HG02943 (cell line): ENCODE results near the gene SPNS1.
A peak's percentile ranks its signal among the peaks of the same experiment; 100 is the strongest.
"Not testable (repeated sequence)": the region's sequence is repeated elsewhere in the genome, so short reads cannot be mapped to it uniquely, and the experiment has no call there.

ENCODE experiments used
- ATAC-seq: cut with Tn5 transposase; IDR thresholded peaks from one replicate; pipeline ENCODE4 v1.9.1; 2021; ENCODE audit warnings: mild to moderate bottlenecking, low read depth, moderate library complexity; ENCODE audit not compliant: unreplicated experiment

Gene SPNS1

DNA sequence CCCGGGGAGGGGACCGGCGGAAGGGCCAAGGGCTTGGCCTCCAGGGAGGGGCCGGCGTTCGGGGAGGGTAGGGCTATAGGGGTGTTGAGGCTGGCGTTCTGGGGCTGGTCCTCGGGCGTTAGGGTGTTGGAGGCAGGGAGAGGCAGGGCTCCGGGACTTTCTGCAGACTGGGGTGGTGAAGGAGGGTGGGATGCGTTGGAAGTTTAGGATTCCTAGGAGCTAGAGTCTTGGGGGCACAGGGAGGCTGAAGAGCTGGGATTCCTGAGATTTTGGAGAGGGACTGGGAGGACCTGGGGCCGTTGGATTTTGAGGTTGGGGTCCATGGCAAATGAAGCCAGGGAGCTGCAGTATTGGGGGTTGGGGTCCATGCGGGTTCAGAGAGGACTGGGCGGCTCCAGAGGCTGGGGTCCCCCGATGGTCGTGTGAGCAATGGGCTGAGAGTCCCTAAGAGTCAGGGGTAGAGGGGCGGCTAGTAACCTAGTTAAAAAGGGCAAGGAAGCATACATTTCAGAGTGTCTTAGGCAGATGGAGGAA lies 23.1 kb upstream of the SPNS1 start:
- no peak for ATAC-seq

DNA sequence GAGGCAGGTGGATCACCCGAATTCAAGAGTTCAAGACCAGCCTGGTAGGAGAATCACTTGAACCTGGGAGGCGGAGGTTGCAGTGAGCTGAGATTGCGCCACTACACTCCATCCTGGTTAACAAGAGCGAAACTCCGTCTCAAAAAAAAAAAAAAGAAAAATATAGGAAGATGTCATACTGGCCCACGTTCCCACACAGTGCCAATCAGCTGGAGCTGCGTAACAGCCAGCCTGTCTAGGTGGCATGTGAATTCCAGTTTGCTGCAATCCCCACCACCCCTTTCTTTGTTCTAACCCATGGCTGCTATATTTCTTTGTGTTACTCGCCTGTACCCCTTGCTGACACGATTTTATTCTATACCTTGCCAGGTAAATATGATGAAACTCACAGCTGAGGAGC lies 16.4 kb upstream of the SPNS1 start:
- ATAC-seq, result no peak

- ATAC-seq, result no peak
Measured at GRCh38 chr16:28958836-28959235, 15.7 kb upstream of the SPNS1 start.

GRCh38 chr16:28964072-28964471 lies 10.5 kb upstream of the SPNS1 start:
- no peak for ATAC-seq

- no peak for ATAC-seq
Measured at GRCh38 chr16:28964496-28964895, 10.1 kb upstream of the SPNS1 start.

DNA sequence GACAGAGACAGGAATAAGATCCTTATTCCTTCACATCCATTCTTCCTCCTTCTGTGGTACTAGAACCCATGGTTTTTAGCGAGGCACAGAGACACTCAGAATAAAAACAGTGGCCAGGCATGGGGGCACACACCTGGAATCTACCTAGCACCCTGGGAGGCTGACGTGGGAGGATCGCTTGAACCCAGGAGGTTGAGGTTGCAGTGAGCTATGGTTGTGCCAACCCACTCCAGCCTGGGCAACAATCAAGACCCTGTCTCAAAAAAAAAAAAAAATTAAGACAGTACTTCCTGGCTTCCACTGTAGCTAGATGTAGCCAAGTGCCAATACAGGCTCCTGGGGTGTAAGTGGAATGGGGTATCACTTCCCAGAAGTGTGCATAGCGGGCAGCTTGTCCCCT lies 7.4 kb upstream of the SPNS1 start:
- no peak for ATAC-seq

DNA sequence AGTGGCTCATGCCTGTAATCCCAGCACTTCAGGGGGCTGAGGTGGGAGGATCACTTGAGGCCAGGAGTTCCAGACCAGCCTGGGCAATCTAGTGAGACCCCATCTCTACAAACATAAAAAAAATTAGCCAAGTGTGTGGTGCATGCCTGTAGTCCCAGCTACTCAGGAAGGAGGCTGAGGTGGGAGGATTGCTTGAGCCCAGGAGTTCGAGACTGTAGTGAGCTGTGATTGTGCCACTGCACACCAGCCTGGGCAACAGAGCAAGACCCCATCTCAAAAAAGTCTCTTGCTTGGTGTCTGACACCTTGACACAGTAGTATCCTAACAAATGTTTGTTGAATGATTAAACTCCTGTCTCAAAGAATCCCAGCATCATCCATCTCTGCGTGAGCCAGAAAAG lies 4.9 kb upstream of the SPNS1 start:
- not testable (repeated sequence) for ATAC-seq

- no peak for ATAC-seq
Measured at GRCh38 chr16:28974007-28974436, 556 bp upstream of the SPNS1 start.

DNA sequence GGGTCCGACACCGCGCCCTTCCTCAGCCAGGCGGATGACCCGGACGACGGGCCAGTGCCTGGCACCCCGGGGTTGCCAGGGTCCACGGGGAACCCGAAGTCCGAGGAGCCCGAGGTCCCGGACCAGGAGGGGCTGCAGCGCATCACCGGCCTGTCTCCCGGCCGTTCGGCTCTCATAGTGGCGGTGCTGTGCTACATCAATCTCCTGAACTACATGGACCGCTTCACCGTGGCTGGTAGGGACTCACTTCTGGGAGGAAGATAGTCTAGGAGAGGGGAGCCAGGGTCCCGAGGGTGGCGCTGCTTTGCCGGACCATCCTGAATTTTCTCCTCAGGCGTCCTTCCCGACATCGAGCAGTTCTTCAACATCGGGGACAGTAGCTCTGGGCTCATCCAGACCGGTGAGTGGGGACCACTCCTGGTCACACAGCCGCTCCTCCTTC lies 601 bp downstream of the SPNS1 start:
- ATAC-seq, result peak; percentile 8

DNA sequence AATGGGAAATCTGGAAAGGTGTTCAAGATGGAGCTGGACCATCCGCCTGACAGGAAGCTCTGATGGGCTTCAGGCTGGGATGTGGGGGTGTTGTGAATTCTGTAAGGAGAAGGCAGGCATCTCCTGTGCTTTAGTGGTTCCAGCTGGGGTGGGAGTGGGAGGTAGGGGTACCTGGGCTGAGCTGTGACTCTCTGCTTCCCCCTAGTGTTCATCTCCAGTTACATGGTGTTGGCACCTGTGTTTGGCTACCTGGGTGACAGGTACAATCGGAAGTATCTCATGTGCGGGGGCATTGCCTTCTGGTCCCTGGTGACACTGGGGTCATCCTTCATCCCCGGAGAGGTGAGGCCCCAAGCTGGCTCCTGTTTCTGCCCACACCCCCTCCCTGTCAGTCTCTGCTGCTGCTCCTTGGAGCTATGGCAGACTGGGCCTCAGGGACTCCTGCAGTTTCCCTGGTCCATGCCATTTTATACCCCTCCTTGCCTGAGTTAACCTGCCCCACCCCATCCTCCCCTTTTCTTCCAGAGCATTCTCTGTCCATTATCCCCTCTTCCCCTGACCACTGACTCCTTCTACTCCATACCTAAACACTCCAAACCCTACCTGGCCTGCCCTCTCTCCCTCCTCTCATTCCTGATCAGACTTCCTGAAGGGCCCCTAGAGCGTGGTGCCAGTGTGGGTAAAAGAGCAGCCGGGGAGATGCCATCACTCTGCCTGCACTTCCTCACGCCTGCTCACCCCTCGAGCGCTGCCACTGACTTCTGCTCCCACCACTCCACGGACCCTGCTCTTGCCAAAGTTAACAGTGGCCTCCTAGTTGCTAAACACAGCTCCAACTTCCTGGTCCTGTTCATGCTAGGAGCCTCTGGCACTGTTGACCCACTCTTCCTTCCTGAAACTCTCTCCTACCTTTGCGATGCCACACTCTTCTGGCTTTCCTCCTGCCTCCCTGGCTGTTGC lies 3.4 kb downstream of the SPNS1 start:
- ATAC-seq, result no peak

GRCh38 chr16:28980330-28980729 lies 5.8 kb downstream of the SPNS1 start:
- ATAC-seq, result not testable (repeated sequence)

DNA sequence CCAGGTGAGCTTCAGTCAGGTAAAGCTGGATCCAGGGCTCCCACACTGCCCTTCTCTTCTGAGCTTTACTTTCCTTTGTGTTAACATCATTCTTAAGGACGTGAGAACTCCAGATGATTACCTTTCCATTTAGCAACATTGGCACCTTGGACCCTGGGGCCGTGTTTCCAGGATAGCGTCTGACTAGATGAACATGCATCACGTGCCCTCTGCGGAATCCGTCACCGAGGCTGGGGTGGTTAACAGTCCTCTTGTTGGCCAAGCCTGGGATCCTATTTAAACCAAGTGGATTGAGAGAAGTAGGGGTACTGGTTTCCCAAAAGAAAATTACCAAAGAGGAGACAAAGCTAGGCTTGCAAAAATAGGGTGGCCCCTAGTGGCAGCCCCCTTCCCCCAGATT lies 6.4 kb downstream of the SPNS1 start:
- no peak for ATAC-seq

- ATAC-seq, result no peak
Measured at GRCh38 chr16:28981517-28981916, 6.9 kb downstream of the SPNS1 start.

- ATAC-seq, result no peak
Measured at GRCh38 chr16:28982418-28982817, 7.8 kb downstream of the SPNS1 start.

GRCh38 chr16:28982949-28983348 lies 8.4 kb downstream of the SPNS1 start:
- ATAC-seq, result no peak

- ATAC-seq, result no peak
Measured at GRCh38 chr16:28983644-28984043, 9.1 kb downstream of the SPNS1 start.

GRCh38 chr16:28984091-28984490 lies 9.5 kb downstream of the SPNS1 start:
- no peak for ATAC-seq

DNA sequence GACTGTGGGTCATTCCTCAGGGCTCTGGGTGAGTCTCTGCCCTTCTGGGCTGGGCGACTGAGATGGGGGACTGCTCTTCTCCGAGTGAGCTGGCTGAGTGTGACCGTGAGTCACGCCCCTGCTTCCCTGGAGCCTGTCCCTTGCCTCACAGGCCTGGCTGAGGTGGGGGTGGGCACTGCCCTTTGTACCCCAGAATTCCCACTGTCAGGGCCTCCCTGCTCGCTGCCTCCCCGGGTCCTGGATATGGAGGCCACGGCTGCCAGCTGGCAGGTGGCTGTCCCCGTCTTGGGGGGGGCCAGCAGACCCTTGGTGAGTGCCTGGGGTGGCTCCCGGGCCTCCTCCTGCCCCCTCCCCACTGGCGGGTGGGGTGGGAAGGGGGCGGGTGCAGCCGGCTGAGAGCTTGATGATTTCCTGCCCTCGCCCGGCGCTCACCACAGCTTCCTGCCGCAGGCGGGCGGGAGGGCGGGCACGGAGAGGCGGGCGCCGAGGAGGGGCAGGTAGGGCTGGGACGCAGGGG lies 10.1 kb downstream of the SPNS1 start, which contains the start of gene LAT:
LAT (plus strand) TSS at position 434 of the 517 bp plus-strand sequence. CDS start 366 bp downstream, outside the sequence.
- no peak for ATAC-seq

- no peak for ATAC-seq
Measured at GRCh38 chr16:28985211-28986041, 10.8 kb downstream of the SPNS1 start.

- no peak for ATAC-seq
Measured at GRCh38 chr16:28986046-28986445, 11.5 kb downstream of the SPNS1 start.

DNA sequence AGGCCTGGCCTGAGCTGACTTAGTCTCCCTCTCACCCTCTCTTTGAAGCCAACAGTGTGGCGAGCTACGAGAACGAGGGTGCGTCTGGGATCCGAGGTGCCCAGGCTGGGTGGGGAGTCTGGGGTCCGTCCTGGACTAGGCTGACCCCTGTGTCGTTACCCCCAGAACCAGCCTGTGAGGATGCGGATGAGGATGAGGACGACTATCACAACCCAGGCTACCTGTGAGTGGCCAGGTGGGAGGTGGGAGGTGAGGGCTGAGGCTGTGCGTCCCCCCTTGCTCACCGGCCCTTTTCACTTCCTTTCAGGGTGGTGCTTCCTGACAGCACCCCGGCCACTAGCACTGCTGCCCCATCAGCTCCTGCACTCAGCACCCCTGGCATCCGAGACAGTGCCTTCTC lies 11.9 kb downstream of the SPNS1 start:
- no peak for ATAC-seq
